CD4-positive, alpha-beta T cell treated with Interleukin-2 at 100 ng/mL for 4 hours (primary cell): ENCODE measurements around the gene TTN.
A peak's percentile ranks its signal among the peaks of the same experiment; 100 is the strongest.

ENCODE experiments used
- DNase-seq: peaks from one replicate; pipeline ENCODE4 v3.0.0-alpha.2; 2020; ENCODE audit warnings: low spot score

Gene TTN

DNA sequence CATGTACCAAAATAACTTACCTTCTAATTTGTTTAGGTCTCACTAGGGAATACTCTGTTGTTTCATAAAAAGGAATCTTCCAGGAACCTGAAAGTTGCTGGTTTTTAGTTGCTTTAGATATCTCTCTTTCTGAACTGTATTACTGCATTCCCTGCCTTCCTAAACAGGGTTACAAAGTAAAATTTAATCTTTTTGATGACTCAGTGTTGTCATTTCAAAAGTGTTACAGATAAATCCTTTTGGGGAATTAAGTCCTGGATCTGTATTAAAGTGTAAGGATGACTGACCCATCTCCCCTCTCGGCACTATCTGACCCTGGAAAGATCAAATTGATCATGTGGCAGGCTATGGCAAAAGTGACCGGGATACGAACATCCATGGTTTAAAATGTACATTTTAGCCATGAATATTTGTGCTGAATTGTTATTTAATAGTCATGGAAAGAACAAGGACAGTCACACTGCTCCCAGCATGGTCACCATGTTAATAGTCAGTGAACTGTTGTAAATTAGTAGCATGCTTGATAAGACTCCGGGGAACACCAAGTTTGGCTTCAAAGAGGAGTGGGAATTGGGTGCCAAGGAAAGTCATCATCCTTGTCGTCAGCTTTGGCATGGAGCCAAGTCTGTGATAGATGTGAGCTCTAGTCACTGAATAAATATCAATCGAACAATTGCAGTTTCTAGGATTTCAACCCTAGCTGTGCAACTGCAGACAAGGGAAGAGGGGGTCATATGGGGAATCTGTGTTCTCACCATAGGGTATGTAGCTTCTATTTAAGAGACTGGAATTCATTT, 322.8 kb downstream of the TTN start:
- DNase-seq: no peak

DNA sequence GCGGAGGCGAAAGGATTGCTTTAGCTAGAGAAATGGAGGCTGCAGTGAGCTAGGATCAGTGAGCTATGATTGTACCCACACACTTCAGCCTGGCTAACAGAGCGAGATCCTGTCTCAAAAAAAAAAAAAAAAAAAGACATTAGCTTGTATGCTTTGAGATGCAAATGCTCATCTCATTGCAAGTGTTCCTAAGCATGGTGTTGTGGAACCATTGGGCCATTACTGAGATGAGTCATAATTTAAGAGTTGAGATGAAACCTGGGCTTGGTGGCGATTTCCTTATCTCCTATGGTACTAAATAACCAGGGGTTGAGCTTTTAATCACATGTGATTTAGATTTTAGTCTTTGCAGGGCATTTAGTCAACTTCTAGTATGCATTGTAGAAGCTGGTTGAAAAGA, 324.8 kb downstream of the TTN start:
- no peak for DNase-seq

DNA sequence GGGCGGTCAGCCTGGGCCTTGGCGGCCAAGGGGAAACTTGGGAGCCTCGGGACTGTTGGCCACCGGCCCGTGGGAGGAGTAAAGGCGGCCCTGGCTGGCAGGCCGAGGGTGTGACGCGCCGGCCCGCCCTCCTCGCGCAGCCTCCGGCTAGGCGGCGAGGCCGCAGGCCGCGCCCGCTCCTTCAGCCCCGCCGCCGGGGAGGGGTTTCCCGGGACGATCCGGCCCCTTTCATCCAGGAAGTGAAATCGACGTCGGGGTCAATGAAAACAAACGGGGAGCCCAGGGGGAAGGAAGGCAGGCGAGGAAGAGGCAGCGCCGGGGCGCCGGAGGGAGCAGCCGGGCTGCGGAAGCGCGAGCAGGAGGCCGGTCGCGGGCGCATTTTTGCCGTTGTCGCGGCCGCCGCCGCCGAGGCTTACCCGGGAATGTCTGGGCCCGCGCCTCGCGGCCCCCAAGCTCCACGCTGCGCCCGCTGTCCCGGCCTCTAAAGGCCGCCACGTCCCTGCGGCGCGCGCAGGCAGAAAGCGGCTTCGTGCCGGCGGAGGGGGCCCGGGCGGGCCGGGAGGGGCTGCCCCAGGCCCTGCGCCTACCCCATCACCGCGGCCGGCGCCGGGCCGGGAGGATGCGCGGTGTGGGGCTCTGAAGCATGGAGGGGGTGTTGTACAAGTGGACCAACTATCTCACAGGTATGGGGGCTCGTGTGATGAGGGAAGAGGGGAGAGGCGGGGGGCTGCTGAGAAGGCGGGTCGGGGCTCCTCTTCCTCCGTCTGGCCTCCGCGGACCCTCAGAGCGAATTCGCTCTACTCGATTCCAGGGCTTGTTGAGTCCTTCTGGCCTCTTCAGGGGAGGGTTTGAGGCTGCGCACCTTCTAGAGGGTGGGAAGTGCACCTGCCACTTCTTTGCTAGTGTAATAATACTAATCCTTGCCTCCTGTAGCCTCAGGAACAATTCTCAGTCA, 326.7 kb downstream of the TTN start, which contains the start of gene PLEKHA3:
TSS of gene PLEKHA3 (plus strand) at position 231 of the 955 bp plus-strand sequence. CDS start at position 644, 413 bp downstream.
- peak; percentile 79 for DNase-seq

DNA sequence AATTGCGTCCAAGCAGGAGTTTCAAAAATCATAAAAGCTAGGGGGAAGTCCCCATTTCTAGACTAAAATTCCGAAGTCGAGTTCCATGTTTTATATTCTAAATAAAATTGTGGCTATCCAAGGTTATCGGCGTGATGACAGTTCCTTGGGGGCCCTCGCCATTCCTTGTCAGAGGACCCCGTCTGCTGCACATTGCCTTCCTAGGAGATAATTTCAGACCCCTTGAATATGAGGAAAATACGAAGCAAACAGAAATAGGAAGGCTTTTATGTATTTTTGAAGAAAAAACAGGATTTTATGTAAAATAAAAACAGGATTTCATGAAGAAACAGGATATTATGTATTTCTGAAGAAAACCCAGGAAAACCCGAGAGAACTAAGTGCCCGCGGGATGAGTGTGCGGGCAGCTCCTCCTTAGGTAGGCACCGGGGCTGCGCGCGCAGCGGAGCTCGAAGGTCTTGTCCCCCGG, 327.4 kb downstream of the TTN start:
- no peak for DNase-seq

DNA sequence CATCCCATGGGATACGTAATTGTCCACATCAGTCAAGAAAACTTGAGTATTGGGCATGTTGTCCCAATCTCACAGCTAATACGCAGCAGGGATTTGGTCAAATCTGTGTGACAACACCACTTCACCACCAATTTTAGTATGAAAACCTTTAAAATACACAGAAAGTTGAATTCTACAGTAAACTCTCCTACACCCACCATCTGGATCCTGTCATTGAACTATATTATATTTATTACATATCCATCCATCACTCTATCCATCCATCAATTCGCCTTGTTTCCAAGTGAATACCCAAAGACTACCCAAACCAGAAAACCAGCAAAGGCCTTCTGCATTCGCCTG, 328.0 kb downstream of the TTN start:
- no peak for DNase-seq

DNA sequence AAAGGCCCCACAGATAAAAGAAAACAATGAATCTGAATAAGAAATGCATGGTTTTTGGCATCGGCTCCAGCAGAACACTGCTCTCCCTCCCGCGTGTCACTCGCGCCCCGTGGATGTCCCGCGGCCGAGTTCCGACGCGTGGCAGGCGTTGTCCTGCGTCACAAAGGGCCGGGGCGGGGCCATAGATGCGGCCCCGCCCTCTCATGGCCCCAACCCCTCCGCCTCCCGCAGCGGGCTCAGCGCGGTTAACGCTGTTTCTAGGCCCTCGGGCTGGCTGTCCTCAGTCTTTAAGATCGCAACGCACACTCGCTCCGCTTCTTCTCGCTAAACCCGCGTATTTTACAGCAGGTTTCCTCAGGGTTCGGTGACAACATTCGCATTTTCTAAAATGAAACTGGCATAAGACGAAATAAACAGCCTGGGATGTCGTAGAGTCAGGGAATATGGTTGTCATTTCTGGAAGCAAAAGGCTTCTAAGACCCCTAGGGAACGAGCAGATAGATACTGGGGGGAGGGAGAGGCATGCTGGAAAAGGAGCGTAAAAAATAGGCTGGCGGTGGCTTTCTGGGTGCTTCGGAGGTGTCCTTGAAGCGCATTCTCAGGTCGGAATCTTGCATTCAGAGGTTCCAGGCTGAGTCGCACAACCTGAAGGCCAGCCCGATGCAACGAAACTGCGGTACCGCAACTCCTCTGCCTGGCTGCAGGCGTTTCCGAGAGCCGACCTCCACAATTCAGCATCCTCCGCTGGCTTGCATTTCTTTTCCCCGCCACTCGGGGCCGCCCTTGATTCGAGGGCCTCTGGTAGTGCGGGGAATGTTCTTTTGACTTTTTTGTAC, 328.6 kb downstream of the TTN start, which contains the start of gene FKBP7:
TSS of gene FKBP7 (minus strand) at position 162 of the 836 bp plus-strand sequence. CDS start at position 61, 101 bp downstream.
- peak; percentile 81 for DNase-seq

DNA sequence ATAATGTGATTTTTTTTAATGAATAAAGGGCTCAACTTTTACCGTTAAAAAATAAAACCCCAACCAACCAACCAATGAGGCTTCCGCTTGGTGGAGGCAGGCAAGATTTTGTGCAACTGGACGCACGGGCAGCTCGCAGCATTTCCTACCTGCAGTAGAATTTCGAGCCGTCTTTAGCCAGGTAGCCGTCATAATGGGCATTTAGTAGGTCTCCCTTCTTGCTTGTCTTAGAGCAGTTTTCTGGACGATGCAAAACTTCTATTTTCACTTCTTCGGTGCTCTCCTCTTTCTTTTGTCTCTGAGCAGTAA, 329.1 kb downstream of the TTN start:
- DNase-seq: no peak

DNA sequence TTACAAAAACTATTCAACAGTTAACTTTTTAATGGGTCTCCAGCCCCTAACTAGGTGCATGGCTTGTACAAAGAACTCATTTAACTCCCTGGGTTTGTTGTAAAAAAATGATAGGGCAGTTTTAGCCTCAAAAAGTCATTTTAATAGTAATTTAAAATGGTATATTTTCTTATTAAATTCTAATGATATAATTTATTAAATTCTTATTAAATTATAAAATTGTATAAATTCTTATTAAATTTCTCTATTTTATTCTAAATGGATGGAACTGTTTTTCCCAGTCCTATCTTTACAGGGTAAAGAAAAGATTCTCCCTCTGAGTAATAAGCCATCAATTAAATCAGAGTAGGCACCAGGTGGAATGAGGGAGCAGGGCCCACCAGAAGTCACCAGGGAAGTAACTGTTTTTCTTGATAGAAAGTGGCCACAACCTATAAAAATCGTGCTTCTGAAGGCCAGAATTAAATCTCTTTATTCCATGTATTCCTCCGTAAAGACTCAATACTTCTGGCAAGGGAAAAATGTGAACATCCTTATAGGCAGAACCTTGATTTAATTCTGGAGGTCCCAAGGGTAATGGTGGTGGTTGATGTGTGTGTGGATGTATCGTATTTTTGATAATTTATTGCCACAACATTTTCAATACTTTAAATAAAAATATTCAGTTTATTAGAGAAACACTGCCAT, 329.6 kb downstream of the TTN start:
- DNase-seq: no peak

DNA sequence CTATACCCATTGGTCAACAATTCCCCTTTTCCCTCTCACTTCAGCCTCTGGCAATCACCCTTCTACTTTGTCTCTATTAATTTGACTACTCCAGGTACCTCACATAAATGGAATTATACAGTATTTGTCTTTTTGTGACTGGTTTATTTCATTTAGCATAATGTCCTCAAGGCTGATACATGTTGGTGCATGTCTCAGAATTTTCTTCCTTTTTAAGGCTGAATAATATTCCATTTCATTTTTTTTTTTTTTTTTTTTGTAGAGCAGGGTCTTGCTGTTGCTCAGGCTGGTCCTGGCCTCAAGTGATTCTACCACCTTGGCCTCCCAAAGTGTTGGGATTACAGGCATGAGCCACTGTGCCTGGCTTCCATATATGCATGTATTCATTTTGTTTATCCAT, 330.7 kb downstream of the TTN start:
- no peak for DNase-seq
